Measurements from ENCODE around the gene TNFRSF11A.

GRCh38 chr18:62370366-62370765 lies 45.3 kb downstream of the TNFRSF11A start:
- no peak for TF ChIP-seq POLR2A (IDR thresholded peaks at IDR 0.05; ENCODE audit: low read length)
- TF ChIP-seq GATA1 (IDR thresholded peaks at IDR 0.05; ENCODE audit: low read depth, low read length) = no peak
